Activated CD8-positive, alpha-beta memory T cell treated with anti-CD3 and anti-CD28 coated beads for 1 hour (primary cell): ENCODE data around the gene MT1E.
"Not testable (repeated sequence)": the region's sequence is repeated elsewhere in the genome, so short reads cannot be mapped to it uniquely, and the experiment has no call there.

ENCODE experiments used
- DNase-seq, 2 donors: peaks; one replicate each; pipeline ENCODE4 v3.0.0-alpha.2; 2020; ENCODE audit warnings: low read depth in 1 of 2; ENCODE audit errors: extremely low read depth in 1 of 2

MT1E gene

DNA sequence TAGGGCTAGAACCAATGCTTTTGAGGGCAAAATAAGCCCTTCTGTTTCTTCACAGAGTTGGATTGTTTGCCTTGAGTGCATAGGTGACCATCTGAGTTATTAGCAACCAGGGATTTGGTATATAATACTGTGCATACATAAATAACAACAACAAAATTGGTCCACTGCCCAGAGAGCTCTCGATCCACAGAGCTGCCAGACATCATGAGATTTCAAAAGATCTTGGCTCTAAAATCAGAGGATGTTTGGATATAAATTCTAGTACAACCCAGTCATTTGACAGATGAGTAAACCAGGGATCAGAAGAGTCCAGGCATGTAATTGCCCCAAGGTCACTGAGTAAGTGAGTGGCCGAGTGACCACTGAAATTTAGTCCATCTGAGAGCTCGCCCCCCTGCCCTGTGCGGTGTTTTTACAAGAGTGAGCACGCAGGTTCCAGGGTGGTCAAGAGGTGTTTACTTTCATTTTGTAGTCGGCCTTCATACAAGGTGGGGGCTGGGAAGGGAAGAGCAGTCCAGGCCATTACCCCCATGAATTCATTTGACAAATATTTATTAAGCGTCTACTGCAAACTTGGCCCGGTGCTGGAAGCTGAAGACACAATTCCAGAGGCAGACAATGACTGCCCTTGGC lies 19.0 kb upstream of the MT1E start:
- no peak for DNase-seq

GRCh38 chr16:56607109-56607618 lies 18.4 kb upstream of the MT1E start:
- DNase-seq = no peak

GRCh38 chr16:56607675-56608042 lies 17.9 kb upstream of the MT1E start:
- DNase-seq = no peak

DNA sequence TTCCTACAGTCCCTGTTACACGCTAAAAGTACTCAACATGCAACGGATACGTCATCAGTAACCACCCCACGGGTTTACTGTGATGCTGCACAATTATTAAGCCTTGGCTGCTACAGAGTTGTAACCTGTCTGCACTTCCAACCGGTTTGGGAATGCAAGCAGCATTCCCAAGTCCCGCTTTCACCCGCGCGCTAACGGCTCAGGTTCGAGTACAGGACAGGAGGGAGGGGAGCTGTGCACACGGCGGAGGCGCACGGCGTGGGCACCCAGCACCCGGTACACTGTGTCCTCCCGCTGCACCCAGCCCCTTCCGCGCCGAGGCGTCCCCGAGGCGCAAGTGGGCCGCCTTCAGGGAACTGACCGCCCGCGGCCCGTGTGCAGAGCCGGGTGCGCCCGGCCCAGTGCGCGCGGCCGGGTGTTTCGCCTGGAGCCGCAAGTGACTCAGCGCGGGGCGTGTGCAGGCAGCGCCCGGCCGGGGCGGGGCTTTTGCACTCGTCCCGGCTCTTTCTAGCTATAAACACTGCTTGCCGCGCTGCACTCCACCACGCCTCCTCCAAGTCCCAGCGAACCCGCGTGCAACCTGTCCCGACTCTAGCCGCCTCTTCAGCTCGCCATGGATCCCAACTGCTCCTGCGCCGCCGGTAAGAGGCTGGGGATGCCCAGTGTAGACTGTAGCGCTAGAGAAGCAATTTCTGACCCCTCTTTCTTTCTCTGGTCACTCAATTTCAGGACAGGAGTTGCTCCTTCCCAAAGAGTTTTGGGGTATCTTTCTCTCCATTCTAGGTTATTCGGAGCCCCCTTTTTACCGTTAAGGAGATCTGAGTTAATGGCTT lies 17.3 kb upstream of the MT1E start, which contains the start of gene MT2A:
Gene MT2A (plus strand): TSS at position 542 of the 833 bp plus-strand sequence. CDS start 72 bp downstream, at position 614.
- peak; percentile 47 to 75 for DNase-seq

DNA sequence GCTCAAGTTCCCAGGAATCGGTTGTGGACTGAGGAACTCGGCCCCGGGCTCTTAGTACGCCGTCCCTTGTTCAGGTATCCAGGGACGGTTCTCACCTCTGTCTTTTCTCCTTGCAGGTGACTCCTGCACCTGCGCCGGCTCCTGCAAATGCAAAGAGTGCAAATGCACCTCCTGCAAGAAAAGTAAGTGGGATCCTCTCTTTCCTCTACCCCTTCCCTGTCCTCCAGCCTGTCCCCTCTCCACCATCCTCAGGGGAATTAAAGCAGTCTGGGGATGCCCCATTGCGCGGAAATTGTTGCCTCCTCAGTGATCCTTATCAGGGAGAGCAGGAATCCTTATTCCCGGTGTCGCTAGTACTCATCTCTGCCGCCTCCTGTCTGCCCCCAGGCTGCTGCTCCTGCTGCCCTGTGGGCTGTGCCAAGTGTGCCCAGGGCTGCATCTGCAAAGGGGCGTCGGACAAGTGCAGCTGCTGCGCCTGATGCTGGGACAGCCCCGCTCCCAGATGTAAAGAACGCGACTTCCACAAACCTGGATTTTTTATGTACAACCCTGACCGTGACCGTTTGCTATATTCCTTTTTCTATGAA lies 16.6 kb upstream of the MT1E start:
- no peak for DNase-seq

DNA sequence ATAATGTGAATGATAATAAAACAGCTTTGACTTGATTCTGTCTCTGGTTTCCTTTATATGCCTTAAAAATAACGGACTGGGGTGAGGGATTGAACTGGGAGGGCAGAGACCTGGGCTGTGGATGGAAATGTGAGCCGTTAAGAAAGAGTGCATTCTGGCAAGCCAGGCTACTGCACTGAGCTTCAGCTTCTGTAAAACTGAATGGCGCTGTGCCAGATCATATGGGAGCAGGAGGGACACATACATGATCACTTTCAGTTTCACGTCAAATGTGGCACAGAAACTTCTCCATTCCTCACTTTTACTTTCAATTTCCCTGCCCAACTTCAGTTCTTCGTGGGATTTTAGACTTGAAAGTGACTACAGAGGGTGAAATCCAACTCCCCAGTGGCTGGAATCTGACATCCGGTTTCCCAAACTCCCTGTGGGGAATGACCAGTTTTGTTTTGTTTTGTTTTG lies 16.1 kb upstream of the MT1E start:
- no peak for DNase-seq

- peak in 1 of 2 donors; percentile 37 for DNase-seq
Observed at GRCh38 chr16:56610017-56610608, 15.5 kb upstream of the MT1E start.

DNA sequence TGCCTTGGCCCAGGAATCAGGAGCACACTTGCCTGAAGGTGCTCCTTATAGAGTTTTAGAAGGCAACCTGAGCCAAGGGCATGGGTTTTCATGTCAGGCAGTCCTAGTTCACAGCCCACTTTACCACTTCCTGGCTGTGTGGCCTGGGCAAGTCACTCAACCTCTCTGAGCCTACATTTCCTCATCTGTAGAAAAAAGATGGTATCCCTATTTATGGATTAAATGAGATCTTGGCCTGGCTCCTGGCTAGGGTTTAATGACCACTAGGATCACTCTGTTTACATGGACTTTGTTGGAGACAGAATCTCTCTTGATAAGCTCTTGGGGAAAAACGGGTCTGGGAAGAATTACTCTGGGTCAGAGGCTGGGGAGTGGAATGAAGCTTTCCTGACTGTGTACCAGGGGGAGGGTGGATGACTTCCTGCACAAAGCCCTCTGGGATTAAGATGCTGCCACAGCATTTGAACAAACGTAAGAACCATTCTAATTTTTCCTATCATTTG lies 14.9 kb upstream of the MT1E start:
- DNase-seq = no peak

DNA sequence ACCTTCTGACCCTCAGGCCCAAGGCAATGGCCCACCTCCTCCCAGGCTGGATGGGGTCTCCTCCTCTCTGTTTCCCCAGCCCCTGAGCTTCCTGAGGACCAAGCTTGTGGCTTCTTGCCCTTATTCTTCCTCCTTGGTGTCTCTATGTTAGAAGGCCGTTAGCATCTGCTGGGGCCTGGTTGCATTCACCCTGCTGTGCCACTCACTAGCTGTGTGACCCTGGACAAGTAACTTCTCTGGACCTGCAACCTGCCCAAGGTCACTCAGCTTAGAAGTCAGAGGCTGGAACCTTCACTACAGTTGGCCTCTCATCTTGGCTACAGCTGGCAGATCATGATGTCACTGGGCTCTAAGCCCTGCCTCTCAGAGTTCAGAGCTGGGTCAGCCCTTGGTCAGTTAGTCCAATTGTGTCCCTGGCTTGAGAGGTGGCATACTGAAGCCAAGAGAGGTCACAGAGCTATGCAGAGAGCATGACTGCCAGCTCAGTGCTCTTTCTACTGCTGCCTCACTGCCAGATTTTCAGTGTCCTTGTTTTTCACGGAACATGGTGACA lies 14.2 kb upstream of the MT1E start:
- DNase-seq = no peak

DNA sequence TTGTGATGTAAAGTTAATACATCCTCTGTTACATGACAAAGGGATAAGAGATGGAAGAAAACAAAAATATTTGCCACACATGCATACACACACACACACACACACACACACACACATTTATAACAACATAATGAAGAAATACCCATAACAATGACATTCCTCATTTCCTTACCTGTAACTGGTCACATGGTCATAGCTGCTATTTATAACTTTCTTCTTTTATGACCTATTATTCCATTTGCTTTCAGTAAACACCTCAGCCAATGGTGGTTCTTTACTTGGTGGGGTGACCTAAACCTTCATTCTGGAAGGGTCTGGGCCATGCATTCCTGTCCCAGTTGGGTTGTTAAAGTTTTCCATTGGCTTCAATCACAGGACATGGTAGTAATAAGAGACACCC lies 11.9 kb upstream of the MT1E start:
- no peak for DNase-seq

DNA sequence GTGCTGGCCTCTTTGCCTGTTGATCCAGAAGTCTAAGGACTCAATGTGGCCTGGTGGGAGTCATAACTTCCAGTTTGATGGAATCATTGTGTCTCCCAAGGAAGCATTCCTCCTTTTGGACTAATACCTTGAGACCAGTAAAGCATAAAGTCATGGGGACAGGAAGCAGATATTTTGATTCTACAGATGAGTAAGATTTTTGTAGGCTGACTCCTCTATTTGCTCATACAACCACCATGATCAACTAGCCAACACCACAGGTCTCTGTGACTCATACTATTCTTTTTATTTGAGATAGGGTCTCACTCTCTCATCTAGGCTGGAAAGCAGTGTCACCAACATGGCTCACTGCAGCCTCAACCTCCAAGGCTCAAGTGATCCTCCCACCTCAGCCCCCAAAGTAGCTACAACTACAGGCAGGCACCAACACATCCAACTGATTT lies 11.0 kb upstream of the MT1E start:
- DNase-seq = no peak

DNA sequence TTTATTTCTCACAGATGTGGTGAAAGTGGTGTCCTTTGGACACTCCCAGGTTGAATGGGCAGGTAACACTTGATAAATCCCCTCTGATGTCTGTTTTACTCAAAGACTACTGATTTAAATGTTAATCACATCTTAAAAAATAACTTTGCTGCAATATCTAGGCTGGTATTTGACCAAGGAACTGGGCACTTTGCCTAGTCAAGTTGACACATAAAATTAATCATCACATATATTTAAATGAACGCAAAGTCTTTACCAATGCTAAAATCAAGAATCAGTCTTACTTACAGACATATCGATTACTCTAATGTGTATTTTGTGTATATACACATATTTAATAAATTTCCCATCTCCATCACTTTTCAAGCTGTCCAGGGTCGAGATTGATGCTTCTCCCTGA lies 10.2 kb upstream of the MT1E start:
- DNase-seq = no peak

GRCh38 chr16:56616608-56617211 lies 8.9 kb upstream of the MT1E start:
- no peak for DNase-seq

GRCh38 chr16:56617212-56618085 lies 8.1 kb upstream of the MT1E start:
- no peak for DNase-seq

DNA sequence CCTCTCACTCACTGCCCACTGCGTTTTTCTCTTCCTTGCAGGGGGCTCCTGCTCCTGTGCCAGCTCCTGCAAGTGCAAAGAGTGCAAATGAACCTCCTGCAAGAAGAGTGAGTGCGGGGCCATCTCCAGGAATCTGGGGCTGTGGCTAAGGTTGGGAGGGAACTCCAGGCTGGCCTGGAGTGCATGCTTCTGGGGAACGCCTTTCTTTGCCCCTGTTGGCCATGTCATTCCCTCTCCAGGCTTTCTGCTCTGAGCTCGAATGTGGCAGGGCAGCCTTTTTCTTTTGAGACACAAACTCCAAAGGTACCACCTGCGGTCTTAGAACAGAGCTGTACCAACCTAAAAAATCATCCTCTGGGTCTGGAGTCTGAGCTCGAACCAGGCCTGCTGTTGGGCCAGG lies 7.4 kb upstream of the MT1E start:
- no peak for DNase-seq

DNA sequence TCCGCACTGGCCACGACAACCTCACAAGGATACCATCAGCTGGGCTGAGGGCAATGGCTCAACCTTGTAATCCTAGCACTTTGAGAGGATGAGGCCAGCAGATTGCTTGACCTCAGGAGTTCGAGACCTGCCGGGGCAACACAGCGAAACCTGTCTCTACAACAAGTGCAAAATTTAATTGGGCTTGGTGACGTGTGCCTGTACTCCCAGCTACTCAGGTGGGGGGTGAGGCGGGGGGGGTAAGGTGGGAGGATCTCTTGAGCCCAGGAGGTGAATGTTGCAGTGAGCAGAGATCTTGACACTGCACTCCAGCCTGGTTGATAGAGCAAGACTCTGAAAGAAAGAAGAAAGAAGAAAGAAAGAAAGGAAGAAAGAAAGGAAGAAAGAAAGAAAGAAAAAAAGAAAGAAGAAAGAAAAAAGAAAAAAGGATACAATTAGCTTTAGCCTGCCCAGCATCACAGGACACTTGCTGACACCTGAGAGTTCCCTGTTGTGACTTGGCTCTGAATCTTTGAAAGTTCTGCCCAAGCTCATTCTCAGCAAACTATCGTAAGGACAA lies 5.2 kb upstream of the MT1E start:
- no peak for DNase-seq

- DNase-seq = not testable (repeated sequence)
Observed at GRCh38 chr16:56621665-56622445, 3.7 kb upstream of the MT1E start.

- not testable (repeated sequence) for DNase-seq
Observed at GRCh38 chr16:56623184-56623583, 2.4 kb upstream of the MT1E start.
